ENCODE results near the gene SHROOM2.

GRCh38 chrX:9927698-9928482 lies 141.7 kb downstream of the SHROOM2 start:
- TF ChIP-seq ZNF274 (IDR thresholded peaks at IDR 0.05; ENCODE audit: low read depth, low read length) = no peak
- no peak for TF ChIP-seq YY1 (IDR thresholded peaks at IDR 0.05; ENCODE audit: extremely low read depth, insufficient replicate concordance, low read depth, low read length)
- TF ChIP-seq EZH2 (IDR thresholded peaks at IDR 0.05) = no peak
- TF ChIP-seq ELF1 (IDR thresholded peaks at IDR 0.05; ENCODE audit: borderline replicate concordance, low read depth) = no peak

All from HCT116 (cell line).